Measurements from ENCODE around the gene TBC1D22A. TPM values are rescaled to one million over a fixed set of nuclear protein-coding genes. Genes with fewer than 3 reads are reported as not detected.

TBC1D22A gene
- polyA plus RNA-seq, 1 donor (not counting 4 experiments of a cell fraction or from before 2014, with no cell fraction given) = 20.9 TPM

DNA sequence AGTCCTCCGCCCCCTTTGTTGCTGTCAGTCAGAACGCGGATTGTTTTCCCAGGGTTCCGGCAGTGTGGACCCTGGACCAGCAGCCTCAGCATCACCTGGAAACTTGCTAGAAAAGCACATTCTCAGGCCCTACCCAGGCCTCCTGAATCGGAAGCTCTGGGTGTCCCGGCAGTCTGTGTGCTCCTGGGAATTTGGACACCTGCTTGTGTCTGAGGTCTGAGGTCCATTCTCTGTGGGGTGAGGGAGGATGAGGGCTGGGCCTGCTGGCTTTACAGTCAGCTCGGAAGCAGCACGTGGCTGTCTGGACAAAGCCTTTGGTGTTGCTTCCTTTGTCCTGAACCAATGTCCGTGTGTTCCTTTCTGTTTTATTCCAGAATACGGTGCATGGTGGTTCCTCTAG, 299.7 kb downstream of the TBC1D22A start:
- peaks cover 0 to 9% of the 10 kb centered on the region in 2 experiments for H3K36me3 ChIP-seq (ENCODE audit: control insufficient read depth in 2 of 2, extremely low read depth in 1 of 2, insufficient read depth in 2 of 2, low read length in 2 of 2)
- dilution Hi-C loops (cut with MboI; ENCODE audit: extremely low pct_ligation_motif_present, low sequenced_read_pairs) = no loop called here
- no peak for FAIRE-seq

DNA sequence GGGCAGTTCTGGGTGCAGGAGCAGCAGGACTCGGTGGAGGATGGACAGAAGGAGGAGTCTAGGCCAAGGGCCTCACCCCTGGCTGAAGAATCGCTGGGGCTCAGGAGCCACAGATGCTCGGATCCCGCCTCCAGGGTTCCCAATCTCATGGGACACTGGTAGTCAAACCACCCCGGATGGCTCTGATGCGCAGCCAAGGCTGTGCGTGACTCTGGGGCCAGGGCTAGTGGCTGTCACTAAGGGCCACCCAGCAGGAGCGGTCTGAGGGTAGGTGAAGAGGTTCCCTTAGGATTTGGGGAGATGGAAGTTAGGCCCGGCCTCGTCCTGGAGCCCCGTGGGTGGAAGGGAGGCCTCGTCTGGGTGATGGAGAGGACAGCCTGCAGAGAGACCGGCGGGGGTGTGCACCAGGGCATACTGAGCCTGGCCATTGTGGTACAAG, 300.6 kb downstream of the TBC1D22A start:
- Histone ChIP-seq H3K4me1 (ENCODE audit: control insufficient read depth, extremely low read depth, insufficient read depth, low read length) (no peaks in the 10 kb centered on the region), H3K9me1 (ENCODE audit: control insufficient read depth, extremely low read depth, insufficient read depth, low read length) (no peaks in the 10 kb centered on the region), H3K9me3 (ENCODE audit: control insufficient read depth, low read depth, low read length) (no peaks in the 10 kb centered on the region), H3K4me2 (ENCODE audit: control insufficient read depth, extremely low read depth, insufficient read depth, low read depth, low read length) (no peak overlapping the region), H2AFZ (ENCODE audit: control insufficient read depth, low read length) (no peak overlapping the region), H3K4me3 (ENCODE audit: control insufficient read depth in 2 of 3, extremely low read depth in 1 of 3, insufficient read depth in 2 of 3, low read depth in 1 of 3, low read length in 3 of 3) (no peak overlapping the region), H3K79me2 (ENCODE audit: control insufficient read depth, insufficient read depth, low read length) (no peaks in the 10 kb centered on the region), H3K9ac (ENCODE audit: control insufficient read depth, extremely low read depth, insufficient read depth, low read length) (no peak overlapping the region), H3K27ac (ENCODE audit: control insufficient read depth, insufficient read depth, low read length) (no peak overlapping the region), H4K20me1 (ENCODE audit: control insufficient read depth, extremely low read depth, insufficient read depth, low read length) (no peaks in the 10 kb centered on the region), H3K36me3 (ENCODE audit: control insufficient read depth in 2 of 2, extremely low read depth in 1 of 2, insufficient read depth in 2 of 2, low read length in 2 of 2) (peaks cover 0 to 11% of the 10 kb centered on the region in 2 experiments), H3K27me3 (ENCODE audit: control insufficient read depth, extremely low read depth, insufficient read depth, low read length) (no peaks in the 10 kb centered on the region)
- no peak for FAIRE-seq
- no peak for DNase-seq (ENCODE audit: low read depth, low spot score)
- TF ChIP-seq, protein P1, sequence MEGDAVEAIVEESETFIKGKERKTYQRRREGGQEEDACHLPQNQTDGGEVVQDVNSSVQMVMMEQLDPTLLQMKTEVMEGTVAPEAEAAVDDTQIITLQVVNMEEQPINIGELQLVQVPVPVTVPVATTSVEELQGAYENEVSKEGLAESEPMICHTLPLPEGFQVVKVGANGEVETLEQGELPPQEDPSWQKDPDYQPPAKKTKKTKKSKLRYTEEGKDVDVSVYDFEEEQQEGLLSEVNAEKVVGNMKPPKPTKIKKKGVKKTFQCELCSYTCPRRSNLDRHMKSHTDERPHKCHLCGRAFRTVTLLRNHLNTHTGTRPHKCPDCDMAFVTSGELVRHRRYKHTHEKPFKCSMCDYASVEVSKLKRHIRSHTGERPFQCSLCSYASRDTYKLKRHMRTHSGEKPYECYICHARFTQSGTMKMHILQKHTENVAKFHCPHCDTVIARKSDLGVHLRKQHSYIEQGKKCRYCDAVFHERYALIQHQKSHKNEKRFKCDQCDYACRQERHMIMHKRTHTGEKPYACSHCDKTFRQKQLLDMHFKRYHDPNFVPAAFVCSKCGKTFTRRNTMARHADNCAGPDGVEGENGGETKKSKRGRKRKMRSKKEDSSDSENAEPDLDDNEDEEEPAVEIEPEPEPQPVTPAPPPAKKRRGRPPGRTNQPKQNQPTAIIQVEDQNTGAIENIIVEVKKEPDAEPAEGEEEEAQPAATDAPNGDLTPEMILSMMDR (optimal IDR thresholded peaks at IDR 0.05 in 1 of 3, IDR thresholded peaks at IDR 0.05 in 1 of 3, conservative IDR thresholded peaks at IDR 0.05 in 1 of 3; ENCODE audit: extremely low read depth in 1 of 3, insufficient read depth in 2 of 3, low read length in 3 of 3) = no peak
- no peak for TF ChIP-seq EZH2 (IDR thresholded peaks at IDR 0.05; ENCODE audit: low read length)
- dilution Hi-C loops (cut with MboI; ENCODE audit: extremely low pct_ligation_motif_present, low sequenced_read_pairs) = no loop called here

More for the DNA sequence above, 299.7 kb downstream of the TBC1D22A start:
- Histone ChIP-seq H3K27ac (ENCODE audit: control insufficient read depth, insufficient read depth, low read length) (no peak overlapping the region), H2AFZ (ENCODE audit: control insufficient read depth, low read length) (no peak overlapping the region), H3K4me3 (ENCODE audit: control insufficient read depth in 2 of 3, extremely low read depth in 1 of 3, insufficient read depth in 2 of 3, low read depth in 1 of 3, low read length in 3 of 3) (no peak overlapping the region), H3K27me3 (ENCODE audit: control insufficient read depth, extremely low read depth, insufficient read depth, low read length) (no peaks in the 10 kb centered on the region), H3K9me1 (ENCODE audit: control insufficient read depth, extremely low read depth, insufficient read depth, low read length) (no peaks in the 10 kb centered on the region), H3K9me3 (ENCODE audit: control insufficient read depth, low read depth, low read length) (no peaks in the 10 kb centered on the region), H3K4me2 (ENCODE audit: control insufficient read depth, extremely low read depth, insufficient read depth, low read depth, low read length) (no peak overlapping the region), H3K79me2 (ENCODE audit: control insufficient read depth, insufficient read depth, low read length) (no peaks in the 10 kb centered on the region), H4K20me1 (ENCODE audit: control insufficient read depth, extremely low read depth, insufficient read depth, low read length) (no peaks in the 10 kb centered on the region), H3K4me1 (ENCODE audit: control insufficient read depth, extremely low read depth, insufficient read depth, low read length) (no peaks in the 10 kb centered on the region), H3K9ac (ENCODE audit: control insufficient read depth, extremely low read depth, insufficient read depth, low read length) (no peak overlapping the region)
- TF ChIP-seq, protein P1 (optimal IDR thresholded peaks at IDR 0.05 in 1 of 3, IDR thresholded peaks at IDR 0.05 in 1 of 3, conservative IDR thresholded peaks at IDR 0.05 in 1 of 3; ENCODE audit: extremely low read depth in 1 of 3, insufficient read depth in 2 of 3, low read length in 3 of 3) = no peak
- TF ChIP-seq EZH2 (IDR thresholded peaks at IDR 0.05; ENCODE audit: low read length) = no peak
- no peak for DNase-seq (ENCODE audit: low read depth, low spot score)

All from keratinocyte (primary cell).